SK-N-SH (cell line): ENCODE results near the gene HNRNPL. TPM values are rescaled to one million over a fixed set of nuclear protein-coding genes. Genes with fewer than 3 reads are reported as not detected.

ENCODE experiments used
- CTCF ChIA-PET: fragments of 300-600, 350-600 bp; formaldehyde crosslinking; extraction: SDS; loops from one replicate; lab custom pipeline; 2021; lab: Yijun Ruan, JAX
- POLR2A ChIA-PET: fragments of 350-600 bp; sonication (Branson Sonifier 250); formaldehyde crosslinking; extraction: SDS; loops from one replicate; lab custom pipeline; 2020; ENCODE audit warnings: antibody characterized with exemption, inconsistent platforms; lab: Yijun Ruan, JAX
- DNase-seq: peaks from one replicate; pipeline ENCODE4 v3.0.0; 2012
- H2AFZ ChIP-seq: fragments of 200-600 bp; sonication (generic); 2 replicates; pipeline ENCODE4 v1.8.1; 2016; ENCODE audit warnings: antibody characterized with exemption, mild to moderate bottlenecking, low read depth
- H3F3A ChIP-seq: fragments of 200-600 bp; sonication (generic); replicated peaks from 2 replicates; pipeline ENCODE3; 2016; ENCODE audit warnings: antibody characterized with exemption, mild to moderate bottlenecking; ENCODE audit not compliant: insufficient read depth
- H3K27ac ChIP-seq, 2 experiments: fragments of 200-500 bp in 1 of 2; fragments of 200-600 bp in 1 of 2; sonication (Bioruptor generic) in 1 of 2; sonication (generic), shearing (Covaris generic) in 1 of 2; 2 replicates each; pipeline versions ENCODE4 v1.5.1 to v1.6.1; 2014 to 2016; ENCODE audit warnings: low read depth in 2 of 2, inconsistent platforms in 1 of 2, low read length in 1 of 2, mild to moderate bottlenecking in 1 of 2, mixed read lengths in 1 of 2
- H3K27me3 ChIP-seq: fragments of 200-600 bp; sonication (generic), shearing (Covaris generic); 2 replicates; pipeline ENCODE4 v1.6.1; 2016; ENCODE audit warnings: mixed run types; ENCODE audit not compliant: insufficient read depth
- H3K36me3 ChIP-seq, 2 experiments: fragments of 200-500 bp in 1 of 2; fragments of 200-600 bp in 1 of 2; sonication (Bioruptor generic) in 1 of 2; sonication (generic) in 1 of 2; replicated peaks in 1 of 2; 2 replicates each; pipeline versions ENCODE3 to v1.5.1; 2014 to 2016; ENCODE audit warnings: low read length in 1 of 2, mild to moderate bottlenecking in 1 of 2; ENCODE audit not compliant: insufficient read depth in 2 of 2, control insufficient read depth in 1 of 2
- H3K4me1 ChIP-seq, 2 experiments: fragments of 200-500 bp in 1 of 2; fragments of 200-600 bp in 1 of 2; sonication (Bioruptor generic) in 1 of 2; sonication (generic), shearing (Covaris generic) in 1 of 2; 2 replicates each; pipeline versions ENCODE4 v1.5.1 to v1.6.1; 2014 to 2016; ENCODE audit warnings: low read depth in 1 of 2, low read length in 1 of 2, mixed run types in 1 of 2; ENCODE audit not compliant: insufficient read depth in 2 of 2, control insufficient read depth in 1 of 2
- H3K4me2 ChIP-seq: fragments of 200-600 bp; sonication (generic), shearing (Covaris generic); 2 replicates; pipeline ENCODE4 v1.6.1; 2017; ENCODE audit warnings: mixed run types
- H3K4me3 ChIP-seq, 2 experiments: fragments of 200-500 bp in 1 of 2; fragments of 200-600 bp in 1 of 2; sonication (Bioruptor generic) in 1 of 2; sonication (generic), shearing (Covaris generic) in 1 of 2; 2 replicates each; pipeline versions ENCODE4 v1.5.1 to v1.8.1; 2014 to 2016; ENCODE audit warnings: low read depth in 2 of 2, inconsistent platforms in 1 of 2, low read length in 1 of 2, mild to moderate bottlenecking in 1 of 2, mixed read lengths in 1 of 2, moderate library complexity in 1 of 2
- H3K79me2 ChIP-seq: fragments of 200-600 bp; sonication (generic); 2 replicates; pipeline ENCODE4 v1.8.1; 2017; ENCODE audit warnings: mild to moderate bottlenecking; ENCODE audit not compliant: insufficient read depth
- H3K9ac ChIP-seq: fragments of 200-600 bp; sonication (generic); 2 replicates; pipeline ENCODE4 v1.6.1; 2017; ENCODE audit warnings: mixed run types
- H3K9me2 ChIP-seq: fragments of 200-600 bp; sonication (generic); 2 replicates; pipeline ENCODE4 v1.6.1; 2017; ENCODE audit warnings: mixed run types
- H3K9me3 ChIP-seq: fragments of 200-600 bp; sonication (generic); 2 replicates; pipeline ENCODE4 v1.6.1; 2017; ENCODE audit warnings: mixed run types, mild to moderate bottlenecking, moderate library complexity
- H4K20me1 ChIP-seq: fragments of 200-600 bp; sonication (generic); 2 replicates; pipeline ENCODE4 v1.6.1; 2017; ENCODE audit warnings: mild to moderate bottlenecking, mixed run types; ENCODE audit not compliant: insufficient read depth
- FOSL2 ChIP-seq: IDR thresholded peaks from 2 replicates; pipeline ENCODE4 v1.4.0; 2012; ENCODE audit warnings: low read depth, mild to moderate bottlenecking, moderate library complexity, borderline replicate concordance
- FOXJ3 ChIP-seq: sonication (generic); formaldehyde crosslinking; IDR thresholded peaks from 2 replicates; pipeline ENCODE4 v1.5.1; 2020; ENCODE audit warnings: mild to moderate bottlenecking, missing genetic modification reagents
- GABPA ChIP-seq: IDR thresholded peaks from 2 replicates; pipeline ENCODE4 v1.4.0; 2012; ENCODE audit warnings: low read depth, mild to moderate bottlenecking
- IRF3 ChIP-seq: fragments of 150-350 bp; IDR thresholded peaks from 2 replicates; pipeline ENCODE4 v1.6.1; 2016; ENCODE audit warnings: mild to moderate bottlenecking, low read depth, low read length
- MXI1 ChIP-seq: IDR thresholded peaks from 2 replicates; pipeline ENCODE4 v1.6.1; 2012; ENCODE audit warnings: mild to moderate bottlenecking, low read depth, low read length, improper control_type of control experiment
- NFIC ChIP-seq: IDR thresholded peaks from 2 replicates; pipeline ENCODE4 v1.4.0; 2012; ENCODE audit warnings: borderline replicate concordance
- NRF1 ChIP-seq: IDR thresholded peaks from 2 replicates; pipeline ENCODE4 v1.6.1; 2012; ENCODE audit warnings: low read depth, mild to moderate bottlenecking, low read length
- PBX3 ChIP-seq: IDR thresholded peaks from 2 replicates; pipeline ENCODE4; 2012
- POLR2AphosphoS5 ChIP-seq: IDR thresholded peaks from 2 replicates; pipeline ENCODE4 v1.6.1; 2012; ENCODE audit warnings: low read depth, low read length
- RCOR1 ChIP-seq: fragments of 150-350 bp; IDR thresholded peaks from 2 replicates; pipeline ENCODE4 v1.6.1; 2017; ENCODE audit warnings: antibody characterized with exemption, low read length
- RFX5 ChIP-seq: IDR thresholded peaks from 2 replicates; pipeline ENCODE4 v1.6.1; 2012; ENCODE audit warnings: mild to moderate bottlenecking, improper control_type of control experiment, low read length
- RXRA ChIP-seq: IDR thresholded peaks from 2 replicates; pipeline ENCODE4 v1.4.0; 2012; ENCODE audit warnings: low read depth, mild to moderate bottlenecking, borderline replicate concordance
- TAF1 ChIP-seq: IDR thresholded peaks from 2 replicates; pipeline ENCODE4 v1.6.1; 2012; ENCODE audit warnings: low read depth, mild to moderate bottlenecking, low read length, moderate library complexity, borderline replicate concordance
- TCF12 ChIP-seq: IDR thresholded peaks from 2 replicates; pipeline ENCODE4 v1.4.0; 2012
- TEAD4 ChIP-seq: IDR thresholded peaks from 2 replicates; pipeline ENCODE4 v1.4.0; 2012; ENCODE audit warnings: mild to moderate bottlenecking, borderline replicate concordance; ENCODE audit not compliant: insufficient read depth
- USF2 ChIP-seq: fragments of 150-350 bp; IDR thresholded peaks from 2 replicates; pipeline ENCODE4 v1.6.1; 2017; ENCODE audit warnings: antibody characterized with exemption, low read length, low read depth, borderline replicate concordance
- WGBS: methylation state at CpG from one replicate; pipeline ENCODE4 v1.1.6; 2017; ENCODE audit warnings: low lambda C conversion rate; 5-methylcytosine and 5-hydroxymethylcytosine counted together
- polyA plus RNA-seq, 3 experiments: library from polyadenylated mRNA; depleted of rRNA; stranded (reverse); fragments of >200 nt; gene quantifications; 2 replicates each; pipeline ENCODE4 v1.2.3, GENCODE V29; 2012
- TF ChIP-seq, protein P1 (sequence below): IDR thresholded peaks from 2 replicates; pipeline ENCODE4 v1.4.0; 2012; ENCODE audit warnings: low read depth, borderline replicate concordance
- TF ChIP-seq, protein P2 (sequence below): IDR thresholded peaks from 2 replicates; pipeline ENCODE4 v1.4.0; 2012; ENCODE audit warnings: low read depth, borderline replicate concordance
- TF ChIP-seq, protein P3 (sequence below): IDR thresholded peaks from 2 replicates; pipeline ENCODE4 v1.4.0; 2012; ENCODE audit warnings: low read depth

The HNRNPL gene
- polyA plus RNA-seq, 1 of the 3 experiments (the other 2 are of a cell fraction), result 280 TPM

DNA sequence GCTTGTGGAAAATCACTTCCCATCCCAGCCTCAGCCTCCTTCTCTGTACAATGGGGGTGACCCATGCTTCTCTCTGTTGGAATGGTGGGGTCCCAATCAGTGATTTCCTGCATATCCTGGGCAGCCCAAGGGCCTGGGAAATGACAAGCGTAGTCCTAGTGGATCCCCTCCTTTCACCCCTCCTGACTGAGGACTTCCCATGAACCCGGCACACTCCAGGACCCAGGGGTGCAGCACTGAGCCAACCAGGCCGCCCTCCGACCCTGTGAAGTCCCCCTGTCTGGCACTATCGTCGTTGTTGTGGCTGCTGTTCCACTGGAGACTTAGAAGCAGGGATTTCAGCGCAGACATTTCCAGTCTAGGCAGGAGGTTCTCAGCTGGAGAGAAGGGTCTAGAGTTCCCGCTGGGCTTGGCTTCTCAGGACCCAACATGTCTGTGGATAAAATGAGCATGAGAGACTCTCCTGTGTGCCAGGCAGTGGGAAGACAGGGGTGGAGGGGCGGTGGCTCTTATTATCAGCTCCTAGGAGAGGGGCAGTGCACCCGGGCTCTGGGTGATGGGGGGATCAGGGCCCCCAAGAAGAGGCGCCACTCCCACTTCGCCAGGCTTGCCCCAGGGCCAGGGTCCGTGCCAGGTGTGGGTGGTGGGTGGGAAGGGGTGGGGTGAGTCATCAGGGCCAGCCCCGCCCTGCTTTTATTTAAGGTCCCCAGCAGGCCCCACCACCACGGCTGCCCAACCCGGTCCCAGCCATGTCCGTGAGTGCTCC is 61.1 kb downstream of the HNRNPL start, which contains the start of gene LGALS7B:
Gene LGALS7B (plus strand): TSS at position 723 of the 766 bp plus-strand sequence. CDS start 27 bp downstream, at position 750.
- WGBS, result 78% methylated on average over 10 of the region's 17 CpGs
- TF ChIP-seq POLR2AphosphoS5, result no peak
- no peak for DNase-seq
- H3K27ac ChIP-seq, result no peak within 1 kb of the TSS
- no peaks in the 10 kb centered on the region for H3F3A ChIP-seq
- POLR2A ChIA-PET, result no interaction called here
- no peaks in the 10 kb centered on the region for H3K36me3 ChIP-seq
- CTCF ChIA-PET, result interaction anchor here (2.5 kb wide), 1 partner anchor 19 kb away, joined by 13 read pairs; no protein-coding TSS in a partner anchor
- no peak within 1 kb of the TSS for H3K4me3 ChIP-seq
- no peaks in the 10 kb centered on the region for H3K79me2 ChIP-seq
- no peak within 1 kb of the TSS for H3K9ac ChIP-seq
- no peaks in the 10 kb centered on the region for H3K9me2 ChIP-seq
- no peaks in the 10 kb centered on the region for H3K9me3 ChIP-seq
- no peaks in the 10 kb centered on the region for H3K4me1 ChIP-seq
- no peak within 1 kb of the TSS for H3K4me2 ChIP-seq
- no peak within 1 kb of the TSS for H2AFZ ChIP-seq
- no peaks in the 10 kb centered on the region for H3K27me3 ChIP-seq
- H4K20me1 ChIP-seq, result no peaks in the 10 kb centered on the region

DNA sequence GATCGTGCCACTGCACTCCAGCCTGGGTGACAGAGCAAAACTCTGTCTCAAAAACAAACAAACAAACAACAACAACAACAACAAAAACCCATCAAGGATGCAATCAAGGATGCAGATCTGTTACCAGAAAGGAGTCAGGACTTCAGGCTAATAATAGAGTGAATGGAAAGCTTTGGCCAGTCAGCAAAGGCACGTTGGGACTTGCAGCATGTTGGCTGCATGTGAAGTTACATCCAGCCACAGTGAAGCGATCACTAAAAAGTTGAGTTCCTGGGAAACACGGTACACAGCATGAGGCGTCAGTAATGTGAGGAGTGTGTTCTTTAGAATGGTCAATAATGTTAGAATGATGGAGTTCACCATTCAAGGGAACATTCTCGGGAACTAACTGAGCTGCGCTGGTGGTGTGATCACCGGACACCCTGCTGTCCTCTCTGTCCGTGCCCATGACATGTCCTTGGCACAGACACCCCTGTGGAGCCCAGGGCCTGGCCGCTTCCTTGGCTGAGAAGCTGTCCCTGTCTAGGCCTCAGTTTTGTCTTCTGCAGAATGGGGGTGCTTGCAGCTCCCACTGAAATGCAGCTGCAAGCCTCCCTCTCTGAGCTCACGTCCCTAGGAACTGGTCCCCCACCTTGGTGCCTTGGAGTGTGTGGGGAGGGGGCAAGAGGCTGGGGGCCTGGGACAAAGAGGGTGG is 63.1 kb downstream of the HNRNPL start:
- no peak overlapping the region for H3K9ac ChIP-seq
- no peaks in the 10 kb centered on the region for H3K27me3 ChIP-seq
- no peak overlapping the region for H3K4me2 ChIP-seq
- WGBS, result 84% methylated on average over 11 of the region's 11 CpGs
- H3K9me3 ChIP-seq, result no peaks in the 10 kb centered on the region
- no peaks in the 10 kb centered on the region for H3K79me2 ChIP-seq
- no peak overlapping the region for H3K27ac ChIP-seq
- H3K36me3 ChIP-seq, result no peaks in the 10 kb centered on the region
- CTCF ChIA-PET, result interaction anchor here (2.5 kb wide), 1 partner anchor 17 kb away, joined by 13 read pairs; no protein-coding TSS in a partner anchor
- no peak overlapping the region for H3K4me3 ChIP-seq
- no peaks in the 10 kb centered on the region for H3F3A ChIP-seq
- TF ChIP-seq FOSL2 (no peak), USF2 (no peak), TEAD4 (no peak), GABPA (no peak), TAF1 (no peak), NRF1 (no peak), TCF12 (no peak), MXI1 (no peak), IRF3 (no peak), RXRA (no peak), NFIC (no peak), FOXJ3 (CRISPR knock-in tag) (no peak), PBX3 (no peak), RCOR1 (no peak), RFX5 (no peak)
- TF ChIP-seq, protein P1, sequence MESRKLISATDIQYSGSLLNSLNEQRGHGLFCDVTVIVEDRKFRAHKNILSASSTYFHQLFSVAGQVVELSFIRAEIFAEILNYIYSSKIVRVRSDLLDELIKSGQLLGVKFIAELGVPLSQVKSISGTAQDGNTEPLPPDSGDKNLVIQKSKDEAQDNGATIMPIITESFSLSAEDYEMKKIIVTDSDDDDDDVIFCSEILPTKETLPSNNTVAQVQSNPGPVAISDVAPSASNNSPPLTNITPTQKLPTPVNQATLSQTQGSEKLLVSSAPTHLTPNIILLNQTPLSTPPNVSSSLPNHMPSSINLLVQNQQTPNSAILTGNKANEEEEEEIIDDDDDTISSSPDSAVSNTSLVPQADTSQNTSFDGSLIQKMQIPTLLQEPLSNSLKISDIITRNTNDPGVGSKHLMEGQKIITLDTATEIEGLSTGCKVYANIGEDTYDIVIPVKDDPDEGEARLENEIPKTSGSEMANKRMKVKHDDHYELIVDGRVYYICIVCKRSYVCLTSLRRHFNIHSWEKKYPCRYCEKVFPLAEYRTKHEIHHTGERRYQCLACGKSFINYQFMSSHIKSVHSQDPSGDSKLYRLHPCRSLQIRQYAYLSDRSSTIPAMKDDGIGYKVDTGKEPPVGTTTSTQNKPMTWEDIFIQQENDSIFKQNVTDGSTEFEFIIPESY, result no peak
- TF ChIP-seq, protein P2, sequence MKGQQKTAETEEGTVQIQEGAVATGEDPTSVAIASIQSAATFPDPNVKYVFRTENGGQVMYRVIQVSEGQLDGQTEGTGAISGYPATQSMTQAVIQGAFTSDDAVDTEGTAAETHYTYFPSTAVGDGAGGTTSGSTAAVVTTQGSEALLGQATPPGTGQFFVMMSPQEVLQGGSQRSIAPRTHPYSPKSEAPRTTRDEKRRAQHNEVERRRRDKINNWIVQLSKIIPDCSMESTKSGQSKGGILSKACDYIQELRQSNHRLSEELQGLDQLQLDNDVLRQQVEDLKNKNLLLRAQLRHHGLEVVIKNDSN, result no peak
- TF ChIP-seq, protein P3, sequence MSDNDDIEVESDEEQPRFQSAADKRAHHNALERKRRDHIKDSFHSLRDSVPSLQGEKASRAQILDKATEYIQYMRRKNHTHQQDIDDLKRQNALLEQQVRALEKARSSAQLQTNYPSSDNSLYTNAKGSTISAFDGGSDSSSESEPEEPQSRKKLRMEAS, result no peak
- TF ChIP-seq, all 33 proteins: peak for 0
- DNase-seq, result no peak
- POLR2A ChIA-PET, result no interaction called here
- Histone ChIP-seq H2AFZ (no peak overlapping the region), H3K9me2 (no peaks in the 10 kb centered on the region), H4K20me1 (no peaks in the 10 kb centered on the region), H3K4me1 (no peaks in the 10 kb centered on the region)
